ENCODE data around the gene GRM7.

GRCh38 chr3:7790141-7790540 is 929.2 kb downstream of the GRM7 start:
- TF ChIP-seq CTCF (IDR thresholded peaks at IDR 0.05) (no peak), POLR2A (IDR thresholded peaks at IDR 0.05) (no peak)

Data from adrenal gland (tissue), 5 donors.